Measurements from ENCODE around the gene SOBP.

The SOBP gene, protein sequence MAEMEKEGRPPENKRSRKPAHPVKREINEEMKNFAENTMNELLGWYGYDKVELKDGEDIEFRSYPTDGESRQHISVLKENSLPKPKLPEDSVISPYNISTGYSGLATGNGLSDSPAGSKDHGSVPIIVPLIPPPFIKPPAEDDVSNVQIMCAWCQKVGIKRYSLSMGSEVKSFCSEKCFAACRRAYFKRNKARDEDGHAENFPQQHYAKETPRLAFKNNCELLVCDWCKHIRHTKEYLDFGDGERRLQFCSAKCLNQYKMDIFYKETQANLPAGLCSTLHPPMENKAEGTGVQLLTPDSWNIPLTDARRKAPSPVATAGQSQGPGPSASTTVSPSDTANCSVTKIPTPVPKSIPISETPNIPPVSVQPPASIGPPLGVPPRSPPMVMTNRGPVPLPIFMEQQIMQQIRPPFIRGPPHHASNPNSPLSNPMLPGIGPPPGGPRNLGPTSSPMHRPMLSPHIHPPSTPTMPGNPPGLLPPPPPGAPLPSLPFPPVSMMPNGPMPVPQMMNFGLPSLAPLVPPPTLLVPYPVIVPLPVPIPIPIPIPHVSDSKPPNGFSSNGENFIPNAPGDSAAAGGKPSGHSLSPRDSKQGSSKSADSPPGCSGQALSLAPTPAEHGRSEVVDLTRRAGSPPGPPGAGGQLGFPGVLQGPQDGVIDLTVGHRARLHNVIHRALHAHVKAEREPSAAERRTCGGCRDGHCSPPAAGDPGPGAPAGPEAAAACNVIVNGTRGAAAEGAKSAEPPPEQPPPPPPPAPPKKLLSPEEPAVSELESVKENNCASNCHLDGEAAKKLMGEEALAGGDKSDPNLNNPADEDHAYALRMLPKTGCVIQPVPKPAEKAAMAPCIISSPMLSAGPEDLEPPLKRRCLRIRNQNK

DNA sequence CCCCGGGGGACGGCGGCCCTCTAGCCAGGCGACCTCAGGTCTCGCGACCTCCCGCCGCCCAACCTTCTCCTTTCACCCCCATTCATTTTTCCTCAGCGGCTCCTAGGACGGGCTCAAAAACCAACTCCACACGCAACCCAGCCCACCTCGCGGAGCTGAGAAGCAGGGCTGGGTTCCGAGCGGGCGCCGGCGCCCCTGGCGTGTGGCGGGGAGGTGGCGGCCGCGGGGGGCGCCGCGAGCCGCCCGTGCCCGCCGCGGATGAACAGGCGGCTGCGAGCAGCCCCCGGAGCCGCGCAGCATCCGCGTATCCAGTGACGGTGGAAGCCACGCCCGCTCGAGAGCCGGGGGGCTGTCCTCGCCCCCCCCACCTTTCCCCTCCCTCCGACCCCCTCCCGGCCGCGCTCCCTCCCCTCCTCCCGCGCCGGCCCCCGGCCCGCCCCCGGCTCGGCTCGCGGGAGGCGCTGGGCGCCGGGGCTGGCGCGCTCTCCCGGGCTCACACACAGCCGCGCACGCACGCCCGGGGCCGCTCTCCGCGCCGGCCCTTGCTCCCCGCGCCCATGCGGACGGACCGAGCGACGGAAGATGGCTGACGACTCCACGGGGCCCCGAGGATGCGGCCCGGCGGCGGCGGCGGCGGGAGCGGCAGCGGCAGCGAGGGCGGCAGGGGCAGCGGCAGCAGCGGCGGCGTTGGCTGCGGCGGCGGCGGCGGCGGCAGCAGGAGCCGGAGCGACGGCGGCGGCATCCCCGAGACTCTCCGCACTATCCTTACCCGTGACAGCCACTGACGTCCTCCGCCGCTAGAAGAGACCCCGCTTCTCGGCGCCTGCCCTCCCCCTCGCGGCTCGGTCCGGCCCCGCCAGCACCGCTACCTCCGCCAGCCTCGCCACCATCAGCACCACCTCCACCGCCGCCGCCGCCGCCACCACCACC, at the start of gene SOBP:
TSS of gene SOBP (plus strand) at position 482 of the 930 bp plus-strand sequence. CDS start 500 bp downstream, outside the sequence.
- Histone ChIP-seq H3K36me3 (ENCODE audit: control insufficient read depth in 1 of 2, insufficient read depth in 2 of 2, low read length in 2 of 2) (no peaks in the 10 kb centered on the region), H3K9me3 (ENCODE audit: control insufficient read depth in 1 of 2, low read length in 2 of 2) (no peaks in the 10 kb centered on the region), H3K4me3 (ENCODE audit: low read depth in 1 of 2, low read length in 2 of 2) (peak within 1 kb of the TSS; percentile 64 to 75), H3K9ac (ENCODE audit: low read depth in 1 of 2, low read length in 2 of 2) (peak within 1 kb of the TSS; percentile 3 to 33), H3K27ac (ENCODE audit: low read depth, low read length) (no peak within 1 kb of the TSS), H3K4me1 (ENCODE audit: control insufficient read depth in 1 of 2, insufficient read depth in 2 of 2, low read length in 2 of 2) (peaks cover 12 to 20% of the 10 kb centered on the region in 2 donors), H3K27me3 (ENCODE audit: control insufficient read depth in 1 of 2, insufficient read depth in 2 of 2, low read length in 2 of 2) (peaks cover 49 to 69% of the 10 kb centered on the region in 2 donors)

DNA sequence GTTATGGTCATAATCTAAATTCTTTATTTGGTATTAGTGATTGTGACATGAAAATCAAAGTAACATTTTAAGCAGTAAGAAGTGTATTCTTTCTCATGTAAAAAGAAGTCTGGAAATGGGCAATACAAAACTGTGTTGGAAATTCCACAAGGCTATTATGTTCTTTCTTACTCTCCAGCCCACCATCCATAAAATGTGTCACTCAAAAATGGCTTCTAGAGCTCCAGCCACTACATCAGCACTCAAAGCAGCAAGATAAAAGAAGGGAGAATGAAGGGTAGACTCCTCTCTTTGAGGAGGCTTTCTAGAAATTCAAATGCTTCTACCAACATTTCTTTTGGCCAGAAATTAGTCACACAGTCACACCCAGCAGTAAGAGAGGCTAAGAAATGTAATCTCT, 49.0 kb upstream of the SOBP start:
- no peaks in the 10 kb centered on the region for H3K9me3 ChIP-seq (ENCODE audit: control insufficient read depth in 1 of 2, low read length in 2 of 2)
- H3K36me3 ChIP-seq (ENCODE audit: control insufficient read depth in 1 of 2, insufficient read depth in 2 of 2, low read length in 2 of 2): no peaks in the 10 kb centered on the region
- no peak overlapping the region for H3K9ac ChIP-seq (ENCODE audit: low read depth in 1 of 2, low read length in 2 of 2)
- H3K4me3 ChIP-seq (ENCODE audit: low read depth in 1 of 2, low read length in 2 of 2): no peak overlapping the region
- H3K4me1 ChIP-seq (ENCODE audit: control insufficient read depth in 1 of 2, insufficient read depth in 2 of 2, low read length in 2 of 2): no peaks in the 10 kb centered on the region
- no peak overlapping the region for H3K27ac ChIP-seq (ENCODE audit: low read depth, low read length)
- H3K27me3 ChIP-seq (ENCODE audit: control insufficient read depth in 1 of 2, insufficient read depth in 2 of 2, low read length in 2 of 2): no peaks in the 10 kb centered on the region

DNA sequence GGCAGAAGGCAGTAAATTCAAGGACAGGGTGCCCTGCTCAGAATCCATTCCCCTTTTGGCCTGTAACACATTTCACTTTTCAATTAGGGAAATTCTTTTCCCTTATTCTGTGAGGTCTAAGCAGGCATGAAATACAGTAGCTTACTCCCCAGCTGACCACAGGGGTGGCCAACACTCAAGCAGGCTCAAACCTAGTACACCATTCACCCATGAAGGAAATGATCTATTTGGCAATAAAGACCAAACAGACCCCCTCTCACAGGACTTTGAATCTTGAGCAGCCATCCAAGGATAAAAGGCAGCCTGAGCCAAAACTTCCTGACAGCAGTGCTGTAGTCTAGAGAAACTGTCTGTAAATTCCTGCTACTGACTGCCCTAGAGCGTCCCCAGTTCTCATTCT, 48.2 kb upstream of the SOBP start:
- H3K4me1 ChIP-seq (ENCODE audit: control insufficient read depth in 1 of 2, insufficient read depth in 2 of 2, low read length in 2 of 2): no peaks in the 10 kb centered on the region
- no peaks in the 10 kb centered on the region for H3K27me3 ChIP-seq (ENCODE audit: control insufficient read depth in 1 of 2, insufficient read depth in 2 of 2, low read length in 2 of 2)
- no peak overlapping the region for H3K4me3 ChIP-seq (ENCODE audit: low read depth in 1 of 2, low read length in 2 of 2)
- H3K27ac ChIP-seq (ENCODE audit: low read depth, low read length): no peak overlapping the region
- no peaks in the 10 kb centered on the region for H3K36me3 ChIP-seq (ENCODE audit: control insufficient read depth in 1 of 2, insufficient read depth in 2 of 2, low read length in 2 of 2)
- H3K9ac ChIP-seq (ENCODE audit: low read depth in 1 of 2, low read length in 2 of 2): no peak overlapping the region
- peaks cover 0 to 5% of the 10 kb centered on the region in 2 donors for H3K9me3 ChIP-seq (ENCODE audit: control insufficient read depth in 1 of 2, low read length in 2 of 2)

- H3K4me3 ChIP-seq (ENCODE audit: low read depth in 1 of 2, low read length in 2 of 2): no peak overlapping the region
- H3K27me3 ChIP-seq (ENCODE audit: control insufficient read depth in 1 of 2, insufficient read depth in 2 of 2, low read length in 2 of 2): no peaks in the 10 kb centered on the region
- no peak overlapping the region for H3K9ac ChIP-seq (ENCODE audit: low read depth in 1 of 2, low read length in 2 of 2)
- no peak overlapping the region for H3K27ac ChIP-seq (ENCODE audit: low read depth, low read length)
- peaks cover 10 to 15% of the 10 kb centered on the region in 2 donors for H3K9me3 ChIP-seq (ENCODE audit: control insufficient read depth in 1 of 2, low read length in 2 of 2)
- no peaks in the 10 kb centered on the region for H3K4me1 ChIP-seq (ENCODE audit: control insufficient read depth in 1 of 2, insufficient read depth in 2 of 2, low read length in 2 of 2)
- no peaks in the 10 kb centered on the region for H3K36me3 ChIP-seq (ENCODE audit: control insufficient read depth in 1 of 2, insufficient read depth in 2 of 2, low read length in 2 of 2)
Observed at GRCh38 chr6:107442938-107443607, 46.8 kb upstream of the SOBP start.

DNA sequence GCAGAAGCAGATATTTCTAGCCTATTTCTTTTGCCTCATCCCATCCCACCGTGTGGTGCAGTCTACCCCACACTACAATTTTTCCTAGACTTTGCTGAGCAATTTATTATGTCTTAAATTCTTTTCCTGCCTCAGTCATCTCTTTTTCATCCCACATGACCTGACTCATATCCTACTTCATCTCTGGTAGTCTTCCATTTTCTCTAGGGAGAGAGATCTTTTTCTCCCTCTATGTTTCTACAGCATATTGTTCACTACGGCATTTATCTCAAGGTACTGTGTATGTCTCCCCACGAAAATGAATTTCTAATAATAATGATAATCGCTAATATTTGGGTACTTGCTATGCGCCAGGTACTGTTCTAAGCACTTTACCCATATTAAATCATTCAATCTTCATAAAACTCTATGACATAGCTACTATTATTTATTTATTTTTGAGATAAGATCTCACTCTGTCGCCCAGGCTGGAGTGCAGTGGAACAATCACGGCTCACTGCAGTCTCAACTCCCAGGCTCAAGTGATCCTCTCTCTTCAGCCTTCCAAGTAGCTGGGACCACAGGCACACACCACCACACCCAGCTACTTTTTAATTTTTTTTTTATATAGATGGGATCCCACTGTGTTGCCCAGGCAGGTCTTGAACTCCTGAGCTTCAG, 46.2 kb upstream of the SOBP start:
- Histone ChIP-seq H3K4me1 (ENCODE audit: control insufficient read depth in 1 of 2, insufficient read depth in 2 of 2, low read length in 2 of 2) (no peaks in the 10 kb centered on the region), H3K27ac (ENCODE audit: low read depth, low read length) (no peak overlapping the region), H3K4me3 (ENCODE audit: low read depth in 1 of 2, low read length in 2 of 2) (no peak overlapping the region), H3K27me3 (ENCODE audit: control insufficient read depth in 1 of 2, insufficient read depth in 2 of 2, low read length in 2 of 2) (no peaks in the 10 kb centered on the region), H3K9ac (ENCODE audit: low read depth in 1 of 2, low read length in 2 of 2) (no peak overlapping the region), H3K9me3 (ENCODE audit: control insufficient read depth in 1 of 2, low read length in 2 of 2) (peaks cover 10 to 16% of the 10 kb centered on the region in 2 donors), H3K36me3 (ENCODE audit: control insufficient read depth in 1 of 2, insufficient read depth in 2 of 2, low read length in 2 of 2) (no peaks in the 10 kb centered on the region)

DNA sequence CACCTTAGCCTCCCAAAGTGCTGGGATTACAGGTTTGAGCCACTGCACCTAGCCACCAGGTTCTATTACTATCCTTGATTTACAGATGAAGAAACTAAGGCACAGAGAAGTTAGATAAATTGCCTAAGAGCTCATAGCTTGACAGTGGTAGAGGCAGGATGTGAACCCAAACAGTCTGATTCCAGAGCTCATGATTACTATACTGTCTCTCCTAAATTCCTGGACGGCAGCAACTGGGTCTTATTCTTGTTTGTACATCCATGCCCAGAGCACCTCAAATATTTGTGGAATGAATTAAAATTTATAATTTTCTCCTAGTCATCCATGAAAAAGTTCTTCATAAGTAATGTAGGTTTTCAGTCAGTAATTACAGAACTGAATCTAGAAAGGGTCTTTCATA, 45.6 kb upstream of the SOBP start:
- peaks cover 10 to 16% of the 10 kb centered on the region in 2 donors for H3K9me3 ChIP-seq (ENCODE audit: control insufficient read depth in 1 of 2, low read length in 2 of 2)
- no peaks in the 10 kb centered on the region for H3K36me3 ChIP-seq (ENCODE audit: control insufficient read depth in 1 of 2, insufficient read depth in 2 of 2, low read length in 2 of 2)
- no peaks in the 10 kb centered on the region for H3K27me3 ChIP-seq (ENCODE audit: control insufficient read depth in 1 of 2, insufficient read depth in 2 of 2, low read length in 2 of 2)
- H3K4me1 ChIP-seq (ENCODE audit: control insufficient read depth in 1 of 2, insufficient read depth in 2 of 2, low read length in 2 of 2): no peaks in the 10 kb centered on the region
- no peak overlapping the region for H3K9ac ChIP-seq (ENCODE audit: low read depth in 1 of 2, low read length in 2 of 2)
- H3K27ac ChIP-seq (ENCODE audit: low read depth, low read length): no peak overlapping the region
- H3K4me3 ChIP-seq (ENCODE audit: low read depth in 1 of 2, low read length in 2 of 2): no peak overlapping the region

DNA sequence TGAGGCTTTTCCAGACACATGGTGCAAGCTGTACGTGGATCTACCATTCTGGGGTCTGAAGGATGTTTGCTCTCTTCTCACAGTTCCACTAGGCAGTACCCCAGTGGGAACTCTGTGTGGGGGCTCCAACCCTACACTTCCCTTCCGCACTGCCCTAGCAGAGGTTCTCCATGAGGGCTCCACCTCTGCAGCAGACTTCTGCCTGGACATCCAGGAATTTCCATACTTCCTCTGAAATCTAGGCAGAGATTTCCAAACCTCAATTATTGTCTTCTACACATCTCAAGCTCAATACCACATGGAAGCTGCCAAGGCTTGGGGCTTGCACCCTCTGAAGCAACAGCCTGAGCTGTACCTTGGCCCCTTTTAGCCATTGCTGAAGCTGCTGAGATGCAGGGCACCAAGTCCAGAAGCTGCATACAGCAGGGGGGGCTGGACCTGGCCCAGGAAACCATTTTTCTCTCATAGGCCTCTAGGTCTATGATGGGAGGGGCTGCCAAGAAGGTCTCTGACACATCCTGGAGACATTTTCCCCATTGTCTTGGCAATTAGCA, 42.2 kb upstream of the SOBP start:
- Histone ChIP-seq H3K9me3 (ENCODE audit: control insufficient read depth in 1 of 2, low read length in 2 of 2) (peaks cover 10 to 16% of the 10 kb centered on the region in 2 donors), H3K36me3 (ENCODE audit: control insufficient read depth in 1 of 2, insufficient read depth in 2 of 2, low read length in 2 of 2) (no peaks in the 10 kb centered on the region), H3K4me3 (ENCODE audit: low read depth in 1 of 2, low read length in 2 of 2) (no peak overlapping the region), H3K27ac (ENCODE audit: low read depth, low read length) (no peak overlapping the region), H3K9ac (ENCODE audit: low read depth in 1 of 2, low read length in 2 of 2) (no peak overlapping the region), H3K27me3 (ENCODE audit: control insufficient read depth in 1 of 2, insufficient read depth in 2 of 2, low read length in 2 of 2) (no peaks in the 10 kb centered on the region), H3K4me1 (ENCODE audit: control insufficient read depth in 1 of 2, insufficient read depth in 2 of 2, low read length in 2 of 2) (no peaks in the 10 kb centered on the region)

DNA sequence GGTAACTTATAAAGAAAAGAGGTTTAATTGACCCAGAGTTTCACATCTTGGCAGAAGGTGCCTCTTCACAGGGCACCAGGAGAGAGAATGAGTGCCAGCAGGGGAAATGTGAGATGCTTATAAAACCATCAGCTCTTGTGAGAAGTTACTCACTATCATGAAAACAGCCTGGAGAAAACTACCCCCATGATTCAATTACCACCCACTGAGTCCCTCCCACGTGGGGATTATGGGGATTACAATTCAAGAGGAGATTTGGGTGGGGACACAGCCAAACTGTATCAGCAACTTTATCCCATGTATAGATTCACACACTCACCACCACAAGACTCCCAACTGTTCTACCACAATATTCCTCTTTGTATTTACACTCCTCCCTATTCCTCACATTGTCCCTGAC, 41.1 kb upstream of the SOBP start:
- Histone ChIP-seq H3K4me3 (ENCODE audit: low read depth in 1 of 2, low read length in 2 of 2) (no peak overlapping the region), H3K27me3 (ENCODE audit: control insufficient read depth in 1 of 2, insufficient read depth in 2 of 2, low read length in 2 of 2) (no peaks in the 10 kb centered on the region), H3K36me3 (ENCODE audit: control insufficient read depth in 1 of 2, insufficient read depth in 2 of 2, low read length in 2 of 2) (no peaks in the 10 kb centered on the region), H3K27ac (ENCODE audit: low read depth, low read length) (no peak overlapping the region), H3K9ac (ENCODE audit: low read depth in 1 of 2, low read length in 2 of 2) (no peak overlapping the region), H3K4me1 (ENCODE audit: control insufficient read depth in 1 of 2, insufficient read depth in 2 of 2, low read length in 2 of 2) (no peaks in the 10 kb centered on the region), H3K9me3 (ENCODE audit: control insufficient read depth in 1 of 2, low read length in 2 of 2) (peaks cover 10 to 16% of the 10 kb centered on the region in 2 donors)

All from duodenal mucosa (tissue), 2 donors.